BE2C (cell line): Measurements from ENCODE around the gene WDR19.

Experiments used
- DNase-seq: peaks from one replicate; pipeline ENCODE4 v3.0.0-alpha.2; 2020
- H3K27me3 ChIP-seq: fragments of 250-450 bp; sonication (Bioruptor Pico); 2 replicates; pipeline ENCODE4 v1.5.1; 2020; ENCODE audit warnings: mild to moderate bottlenecking
- H3K36me3 ChIP-seq: fragments of 250-450 bp; sonication (Bioruptor Pico); 2 replicates; pipeline ENCODE4 v1.5.1; 2020; ENCODE audit warnings: mild to moderate bottlenecking
- H3K4me1 ChIP-seq: fragments of 250-450 bp; sonication (Bioruptor Pico); 2 replicates; pipeline ENCODE4 v1.5.1; 2020
- H3K4me3 ChIP-seq: 2 replicates; pipeline ENCODE4 v1.5.1; 2011; ENCODE audit warnings: low read depth, low read length
- H3K9me3 ChIP-seq: fragments of 250-450 bp; sonication (Bioruptor Pico); 2 replicates; pipeline ENCODE4 v1.5.1; 2020
- CTCF ChIP-seq: IDR thresholded peaks from 2 replicates; pipeline ENCODE4 v1.5.1; 2012; ENCODE audit warnings: mild to moderate bottlenecking, low read depth, low read length

Gene WDR19

GRCh38 chr4:39278476-39278875 lies 96.1 kb downstream of the WDR19 start:
- Histone ChIP-seq H3K36me3 (no peaks in the 10 kb centered on the region; the same call in none of the 2 replicates), H3K9me3 (no peaks in the 10 kb centered on the region), H3K27me3 (no peaks in the 10 kb centered on the region), H3K4me1 (peaks cover 13% of the 10 kb centered on the region), H3K4me3 (no peak overlapping the region)
- DNase-seq = no peak
- no peak for TF ChIP-seq CTCF

- H3K4me3 ChIP-seq = no peak overlapping the region
- no peaks in the 10 kb centered on the region; the same call in 1 of the 2 replicates for H3K36me3 ChIP-seq
- no peaks in the 10 kb centered on the region for H3K27me3 ChIP-seq
- no peak for DNase-seq
- no peaks in the 10 kb centered on the region for H3K9me3 ChIP-seq
- H3K4me1 ChIP-seq = peaks cover 13% of the 10 kb centered on the region
- TF ChIP-seq CTCF = no peak
Observed at GRCh38 chr4:39279416-39279815, 97.1 kb downstream of the WDR19 start.

- no peak for TF ChIP-seq CTCF
- no peaks in the 10 kb centered on the region for H3K27me3 ChIP-seq
- H3K9me3 ChIP-seq = no peaks in the 10 kb centered on the region
- H3K36me3 ChIP-seq = peaks cover 4% of the 10 kb centered on the region
- no peak for DNase-seq
- H3K4me3 ChIP-seq = no peak overlapping the region
- H3K4me1 ChIP-seq = peaks cover 13% of the 10 kb centered on the region
Observed at GRCh38 chr4:39280770-39281169, 98.4 kb downstream of the WDR19 start.

- no peak for DNase-seq
- no peak overlapping the region for H3K4me3 ChIP-seq
- no peaks in the 10 kb centered on the region for H3K27me3 ChIP-seq
- no peaks in the 10 kb centered on the region for H3K4me1 ChIP-seq
- no peaks in the 10 kb centered on the region for H3K9me3 ChIP-seq
- H3K36me3 ChIP-seq = peaks cover 41% of the 10 kb centered on the region
- TF ChIP-seq CTCF = no peak
Observed at GRCh38 chr4:39285111-39285795, 102.9 kb downstream of the WDR19 start.

- H3K4me3 ChIP-seq = no peak overlapping the region
Observed at GRCh38 chr4:39285853-39286252, 103.5 kb downstream of the WDR19 start.

More at GRCh38 chr4:39285853-39286252, 103.5 kb downstream of the WDR19 start:
- TF ChIP-seq CTCF = no peak
- no peaks in the 10 kb centered on the region for H3K4me1 ChIP-seq
- H3K9me3 ChIP-seq = no peaks in the 10 kb centered on the region
- peaks cover 45% of the 10 kb centered on the region for H3K36me3 ChIP-seq
- H3K27me3 ChIP-seq = no peaks in the 10 kb centered on the region
- no peak for DNase-seq
